Measurements from ENCODE around the gene CALN1.

Gene CALN1

GRCh38 chr7:71865172-71865571 is 547.0 kb downstream of the CALN1 start:
- no peak for TF ChIP-seq CTCF (IDR thresholded peaks at IDR 0.05)
- no peak overlapping the region for H2AFZ ChIP-seq
- H3K27me3 ChIP-seq (ENCODE audit: control insufficient read depth, insufficient read depth, low read length), result no peaks in the 10 kb centered on the region
- H3K4me1 ChIP-seq, result no peaks in the 10 kb centered on the region
- H3K36me3 ChIP-seq (ENCODE audit: control insufficient read depth, insufficient read depth, low read length), result no peaks in the 10 kb centered on the region
- H3K27ac ChIP-seq, result no peak overlapping the region
- H3K9ac ChIP-seq, result no peak overlapping the region
- H3K79me2 ChIP-seq, result no peaks in the 10 kb centered on the region
- H3K9me3 ChIP-seq (ENCODE audit: control insufficient read depth, low read length), result no peaks in the 10 kb centered on the region
- H3K4me2 ChIP-seq (ENCODE audit: low read length), result no peak overlapping the region
- H3K4me3 ChIP-seq (ENCODE audit: low read depth, low read length), result no peak overlapping the region

DNA sequence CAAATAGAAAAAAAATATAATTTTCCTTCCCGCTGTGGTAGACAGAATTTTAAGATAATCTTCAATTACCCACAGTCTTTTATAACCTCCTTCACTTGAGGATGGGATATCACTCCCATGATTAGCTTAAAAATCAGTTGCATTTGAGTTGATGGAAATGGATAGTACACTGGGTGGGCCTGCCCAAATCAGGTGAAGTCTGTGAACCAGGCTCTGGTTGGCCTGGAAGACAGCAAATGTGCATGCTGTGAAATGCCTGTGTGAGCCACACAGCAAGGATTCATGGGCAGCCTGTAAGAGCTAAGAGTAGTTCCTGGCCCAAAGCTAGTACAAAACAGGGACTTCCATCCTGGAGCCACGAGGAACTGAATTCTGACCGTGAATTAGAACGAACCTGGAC is 548.0 kb downstream of the CALN1 start:
- Histone ChIP-seq H3K4me2 (ENCODE audit: low read length) (no peak overlapping the region), H2AFZ (no peak overlapping the region), H3K27me3 (ENCODE audit: control insufficient read depth, insufficient read depth, low read length) (no peaks in the 10 kb centered on the region), H3K4me1 (no peaks in the 10 kb centered on the region), H3K27ac (no peak overlapping the region), H3K79me2 (no peaks in the 10 kb centered on the region), H3K9me3 (ENCODE audit: control insufficient read depth, low read length) (no peaks in the 10 kb centered on the region), H3K9ac (no peak overlapping the region), H3K4me3 (ENCODE audit: low read depth, low read length) (no peak overlapping the region), H3K36me3 (ENCODE audit: control insufficient read depth, insufficient read depth, low read length) (no peaks in the 10 kb centered on the region)
- no peak for TF ChIP-seq CTCF (IDR thresholded peaks at IDR 0.05)

DNA sequence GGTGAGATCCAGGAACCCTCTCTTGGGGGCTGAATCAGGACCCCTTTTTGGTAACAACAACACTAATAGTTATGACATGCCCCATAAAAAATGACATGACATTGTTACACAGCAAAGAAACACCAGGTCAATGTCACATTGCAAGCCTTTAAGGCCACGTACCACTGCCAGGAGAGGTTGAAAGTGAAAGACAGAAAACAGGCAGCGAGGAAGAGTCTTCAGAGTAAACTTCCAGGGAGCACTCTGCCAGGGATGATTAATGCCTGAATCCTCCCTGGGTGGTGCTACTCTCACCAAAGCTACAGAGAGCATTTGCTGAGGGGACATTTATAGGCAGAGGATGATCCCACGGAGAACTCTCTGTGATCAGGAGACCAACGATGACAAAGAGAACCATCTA is 551.6 kb downstream of the CALN1 start:
- TF ChIP-seq CTCF (IDR thresholded peaks at IDR 0.05), result no peak
- no peak overlapping the region for H2AFZ ChIP-seq
- no peak overlapping the region for H3K9ac ChIP-seq
- no peak overlapping the region for H3K4me3 ChIP-seq (ENCODE audit: low read depth, low read length)
- no peaks in the 10 kb centered on the region for H3K9me3 ChIP-seq (ENCODE audit: control insufficient read depth, low read length)
- no peaks in the 10 kb centered on the region for H3K79me2 ChIP-seq
- no peak overlapping the region for H3K27ac ChIP-seq
- H3K27me3 ChIP-seq (ENCODE audit: control insufficient read depth, insufficient read depth, low read length), result no peaks in the 10 kb centered on the region
- no peaks in the 10 kb centered on the region for H3K4me1 ChIP-seq
- H3K36me3 ChIP-seq (ENCODE audit: control insufficient read depth, insufficient read depth, low read length), result no peaks in the 10 kb centered on the region
- H3K4me2 ChIP-seq (ENCODE audit: low read length), result no peak overlapping the region

GRCh38 chr7:71857338-71857737 is 554.8 kb downstream of the CALN1 start:
- Histone ChIP-seq H3K9ac (no peak overlapping the region), H3K4me3 (ENCODE audit: low read depth, low read length) (no peak overlapping the region), H2AFZ (no peak overlapping the region), H3K79me2 (no peaks in the 10 kb centered on the region), H3K9me3 (ENCODE audit: control insufficient read depth, low read length) (no peaks in the 10 kb centered on the region), H3K27me3 (ENCODE audit: control insufficient read depth, insufficient read depth, low read length) (no peaks in the 10 kb centered on the region), H3K4me2 (ENCODE audit: low read length) (no peak overlapping the region), H3K27ac (no peak overlapping the region), H3K4me1 (no peaks in the 10 kb centered on the region), H3K36me3 (ENCODE audit: control insufficient read depth, insufficient read depth, low read length) (no peaks in the 10 kb centered on the region)
- no peak for TF ChIP-seq CTCF (IDR thresholded peaks at IDR 0.05)

DNA sequence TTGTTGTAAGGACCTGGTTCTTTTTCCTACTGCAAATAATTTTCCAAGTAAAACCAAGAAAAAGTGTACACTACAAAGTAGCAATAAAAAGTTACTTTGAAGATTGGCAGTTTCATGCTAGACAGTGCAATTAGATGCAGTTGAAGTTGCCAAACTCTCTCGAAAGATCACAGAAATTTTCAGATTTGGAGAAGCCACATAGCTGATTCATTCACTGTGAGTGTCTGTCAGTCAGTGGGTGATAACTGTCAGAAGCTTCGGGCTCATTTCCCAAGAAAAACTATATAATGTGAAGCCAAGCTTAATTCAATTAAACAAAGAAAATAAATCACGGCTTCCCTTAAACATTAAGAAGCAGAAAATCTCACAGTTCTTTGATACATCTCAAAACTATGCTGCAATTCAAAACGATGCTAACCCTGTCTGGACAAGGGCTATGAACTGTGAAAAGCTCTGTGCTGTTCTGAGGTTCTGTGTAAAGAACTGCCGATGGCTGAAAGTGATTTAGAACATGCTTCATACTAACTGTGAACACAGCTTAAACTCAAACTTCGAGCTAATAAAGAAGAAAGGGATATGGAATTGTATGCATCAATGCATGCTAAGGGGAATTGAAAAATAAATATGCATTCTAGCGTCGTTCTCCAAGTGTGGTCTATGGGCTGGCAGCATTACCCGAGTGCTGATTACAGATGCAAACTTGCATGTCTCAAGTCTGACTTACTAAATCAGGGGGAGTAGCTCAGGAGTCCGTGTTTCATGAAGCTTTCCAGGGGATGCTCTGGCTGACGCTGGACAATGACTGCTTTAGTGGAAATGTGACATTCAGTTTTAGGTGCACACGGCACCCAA is 557.4 kb downstream of the CALN1 start:
- Histone ChIP-seq H3K4me1 (no peaks in the 10 kb centered on the region), H3K4me3 (ENCODE audit: low read depth, low read length) (no peak overlapping the region), H3K36me3 (ENCODE audit: control insufficient read depth, insufficient read depth, low read length) (no peaks in the 10 kb centered on the region), H3K4me2 (ENCODE audit: low read length) (no peak overlapping the region), H3K79me2 (no peaks in the 10 kb centered on the region), H3K9ac (no peak overlapping the region), H3K27ac (no peak overlapping the region), H3K9me3 (ENCODE audit: control insufficient read depth, low read length) (no peaks in the 10 kb centered on the region), H3K27me3 (ENCODE audit: control insufficient read depth, insufficient read depth, low read length) (no peaks in the 10 kb centered on the region), H2AFZ (no peak overlapping the region)
- TF ChIP-seq CTCF (IDR thresholded peaks at IDR 0.05), result no peak

All from parathyroid adenoma (tissue), 2 donors.